ENCODE measurements around the gene SOCS6.

SOCS6 gene

DNA sequence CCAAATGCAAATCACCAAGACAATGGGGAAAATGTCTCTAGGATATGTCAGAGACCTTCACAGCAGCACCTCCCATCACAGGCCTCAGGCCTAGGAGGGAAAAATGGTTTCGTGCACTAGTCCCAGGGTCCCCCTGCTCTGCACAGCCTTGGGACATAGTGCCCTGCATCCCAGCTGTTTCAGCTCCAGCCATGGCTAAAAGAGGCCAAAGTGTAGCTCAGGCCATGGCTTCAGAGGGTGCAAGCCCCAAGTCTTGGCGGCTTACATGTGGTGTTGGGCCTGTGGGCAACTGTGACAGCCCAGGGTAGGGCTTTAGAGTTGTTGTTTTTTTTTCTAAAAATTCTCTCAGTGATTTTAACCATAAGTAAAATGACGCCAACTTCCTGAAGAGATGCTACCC, 25.5 kb upstream of the SOCS6 start:
- H3K36me3 ChIP-seq (ENCODE audit: control insufficient read depth, insufficient read depth, low read length, severe bottlenecking) = no peaks in the 10 kb centered on the region
- no peaks in the 10 kb centered on the region for H3K27me3 ChIP-seq (replicated peaks; ENCODE audit: control insufficient read depth, insufficient read depth, low read length)
- no peak overlapping the region for H3K9ac ChIP-seq (ENCODE audit: low read length)
- H3K4me3 ChIP-seq (ENCODE audit: low read length) = no peak overlapping the region
- DNase-seq (ENCODE audit: low read depth) = no peak
- H3K4me1 ChIP-seq (ENCODE audit: control insufficient read depth, insufficient read depth, low read length) = no peaks in the 10 kb centered on the region
- H3K9me3 ChIP-seq (ENCODE audit: control insufficient read depth, low read length) = no peaks in the 10 kb centered on the region

DNA sequence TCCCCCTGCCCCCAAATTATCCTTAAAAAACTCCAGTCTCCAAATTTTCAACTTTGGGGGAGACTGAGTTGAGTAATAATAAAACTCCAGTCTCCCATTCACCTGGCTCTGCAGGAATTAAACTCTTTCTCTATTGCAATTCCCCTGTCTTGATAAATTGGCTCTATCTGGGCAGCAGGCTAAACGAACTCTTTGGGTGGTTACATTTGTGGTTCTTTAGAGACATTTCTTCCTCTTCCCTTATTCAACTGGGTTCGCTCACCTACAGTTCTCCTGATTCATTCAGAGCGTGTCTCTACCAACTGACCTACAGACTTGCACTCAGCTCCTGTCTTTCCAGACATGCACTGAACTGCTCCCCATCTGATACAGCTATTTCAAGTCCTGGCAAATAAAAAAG, 17.1 kb upstream of the SOCS6 start:
- Histone ChIP-seq H3K9me3 (ENCODE audit: control insufficient read depth, low read length) (peaks cover 22% of the 10 kb centered on the region), H3K27me3 (replicated peaks; ENCODE audit: control insufficient read depth, insufficient read depth, low read length) (no peaks in the 10 kb centered on the region), H3K4me1 (ENCODE audit: control insufficient read depth, insufficient read depth, low read length) (no peaks in the 10 kb centered on the region), H3K9ac (ENCODE audit: low read length) (no peak overlapping the region), H3K4me3 (ENCODE audit: low read length) (no peak overlapping the region), H3K36me3 (ENCODE audit: control insufficient read depth, insufficient read depth, low read length, severe bottlenecking) (no peaks in the 10 kb centered on the region)
- no peak for DNase-seq (ENCODE audit: low read depth)

DNA sequence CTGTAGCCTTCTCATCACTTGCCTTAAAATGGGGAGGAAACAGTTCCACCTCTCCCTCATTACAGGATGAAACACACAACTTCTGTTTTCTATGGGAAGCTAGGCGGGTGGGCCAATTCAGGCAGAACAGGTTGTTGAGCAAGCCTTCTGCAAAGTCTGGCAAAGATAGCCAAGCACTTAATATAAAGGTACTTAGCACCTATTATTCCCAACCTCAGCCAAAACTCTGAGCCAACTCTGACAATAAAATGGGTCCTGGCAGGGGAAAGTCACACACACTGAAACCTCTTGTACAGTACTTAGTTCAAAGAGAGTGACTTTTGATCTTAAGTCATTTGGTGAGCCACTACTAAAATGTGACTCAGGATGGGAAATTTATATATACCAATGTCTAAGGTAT, 15.8 kb upstream of the SOCS6 start:
- Histone ChIP-seq H3K36me3 (ENCODE audit: control insufficient read depth, insufficient read depth, low read length, severe bottlenecking) (no peaks in the 10 kb centered on the region), H3K4me1 (ENCODE audit: control insufficient read depth, insufficient read depth, low read length) (no peaks in the 10 kb centered on the region), H3K9ac (ENCODE audit: low read length) (no peak overlapping the region), H3K4me3 (ENCODE audit: low read length) (no peak overlapping the region), H3K9me3 (ENCODE audit: control insufficient read depth, low read length) (peaks cover 22% of the 10 kb centered on the region), H3K27me3 (replicated peaks; ENCODE audit: control insufficient read depth, insufficient read depth, low read length) (no peaks in the 10 kb centered on the region)
- DNase-seq (ENCODE audit: low read depth) = no peak

DNA sequence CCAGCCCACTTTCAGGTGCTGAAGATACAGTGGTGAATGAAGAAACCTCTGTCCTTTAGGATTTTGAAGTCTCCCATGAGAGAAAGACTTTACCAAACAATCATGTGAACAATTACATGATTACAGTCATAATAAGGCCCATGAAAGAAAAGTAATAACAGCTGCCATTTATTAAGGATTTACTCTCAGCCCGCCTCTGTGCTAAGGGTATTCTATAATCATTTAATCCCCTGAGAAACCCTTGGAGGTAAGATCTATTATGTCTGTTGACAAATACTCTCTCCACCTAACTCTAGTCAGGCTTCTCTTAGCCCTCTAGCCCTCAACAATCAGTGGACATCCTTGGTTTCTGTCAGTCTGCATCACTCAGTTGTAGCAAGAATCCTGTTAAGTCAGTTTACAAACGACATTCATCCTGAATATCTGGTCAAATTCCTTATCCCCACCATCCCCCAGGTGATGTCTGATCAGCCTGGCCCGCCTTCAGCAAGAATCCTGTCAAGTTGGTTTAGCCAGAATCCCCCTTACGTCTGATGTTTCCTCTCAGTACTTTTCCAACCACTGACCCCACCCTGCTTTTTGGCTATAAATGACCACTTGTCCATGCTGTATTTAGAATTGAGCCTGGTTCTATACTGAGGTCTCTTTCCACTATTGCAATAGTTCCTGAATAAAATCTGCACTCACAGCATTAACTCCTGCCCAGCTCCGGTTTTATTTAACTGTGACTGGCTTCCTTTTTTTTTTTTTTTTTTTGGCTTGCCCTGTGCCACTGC, 12.2 kb upstream of the SOCS6 start:
- DNase-seq (ENCODE audit: low read depth) = no peak

DNA sequence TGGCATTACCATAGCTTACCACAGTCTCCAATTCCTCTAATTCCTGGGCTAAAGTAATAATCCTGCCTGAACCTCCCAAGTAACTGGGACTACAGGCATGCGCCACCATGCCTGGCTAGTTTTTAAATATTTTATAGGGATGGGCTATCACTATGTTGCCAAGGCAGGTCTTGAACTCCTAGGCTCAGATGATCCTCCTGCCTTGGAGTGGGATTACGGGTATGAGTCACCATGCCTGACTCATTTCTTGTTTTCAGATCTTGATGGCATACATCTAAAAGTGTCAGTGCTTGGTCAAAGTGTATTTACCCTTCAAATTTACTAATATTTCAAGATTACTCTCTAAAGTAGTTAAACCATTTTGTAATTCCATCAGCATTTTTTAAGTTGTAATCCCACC, 9.4 kb upstream of the SOCS6 start:
- H3K36me3 ChIP-seq (ENCODE audit: control insufficient read depth, insufficient read depth, low read length, severe bottlenecking) = no peaks in the 10 kb centered on the region
- peaks cover 2% of the 10 kb centered on the region for H3K9me3 ChIP-seq (ENCODE audit: control insufficient read depth, low read length)
- no peaks in the 10 kb centered on the region for H3K4me1 ChIP-seq (ENCODE audit: control insufficient read depth, insufficient read depth, low read length)
- H3K27me3 ChIP-seq (replicated peaks; ENCODE audit: control insufficient read depth, insufficient read depth, low read length) = no peaks in the 10 kb centered on the region
- no peak overlapping the region for H3K9ac ChIP-seq (ENCODE audit: low read length)
- DNase-seq (ENCODE audit: low read depth) = no peak
- no peak overlapping the region for H3K4me3 ChIP-seq (ENCODE audit: low read length)

More for the DNA sequence above, 12.2 kb upstream of the SOCS6 start:
- no peaks in the 10 kb centered on the region for H3K4me1 ChIP-seq (ENCODE audit: control insufficient read depth, insufficient read depth, low read length)
- no peak overlapping the region for H3K4me3 ChIP-seq (ENCODE audit: low read length)
- H3K36me3 ChIP-seq (ENCODE audit: control insufficient read depth, insufficient read depth, low read length, severe bottlenecking) = no peaks in the 10 kb centered on the region
- H3K27me3 ChIP-seq (replicated peaks; ENCODE audit: control insufficient read depth, insufficient read depth, low read length) = no peaks in the 10 kb centered on the region
- H3K9ac ChIP-seq (ENCODE audit: low read length) = no peak overlapping the region
- peaks cover 17% of the 10 kb centered on the region for H3K9me3 ChIP-seq (ENCODE audit: control insufficient read depth, low read length)

DNA sequence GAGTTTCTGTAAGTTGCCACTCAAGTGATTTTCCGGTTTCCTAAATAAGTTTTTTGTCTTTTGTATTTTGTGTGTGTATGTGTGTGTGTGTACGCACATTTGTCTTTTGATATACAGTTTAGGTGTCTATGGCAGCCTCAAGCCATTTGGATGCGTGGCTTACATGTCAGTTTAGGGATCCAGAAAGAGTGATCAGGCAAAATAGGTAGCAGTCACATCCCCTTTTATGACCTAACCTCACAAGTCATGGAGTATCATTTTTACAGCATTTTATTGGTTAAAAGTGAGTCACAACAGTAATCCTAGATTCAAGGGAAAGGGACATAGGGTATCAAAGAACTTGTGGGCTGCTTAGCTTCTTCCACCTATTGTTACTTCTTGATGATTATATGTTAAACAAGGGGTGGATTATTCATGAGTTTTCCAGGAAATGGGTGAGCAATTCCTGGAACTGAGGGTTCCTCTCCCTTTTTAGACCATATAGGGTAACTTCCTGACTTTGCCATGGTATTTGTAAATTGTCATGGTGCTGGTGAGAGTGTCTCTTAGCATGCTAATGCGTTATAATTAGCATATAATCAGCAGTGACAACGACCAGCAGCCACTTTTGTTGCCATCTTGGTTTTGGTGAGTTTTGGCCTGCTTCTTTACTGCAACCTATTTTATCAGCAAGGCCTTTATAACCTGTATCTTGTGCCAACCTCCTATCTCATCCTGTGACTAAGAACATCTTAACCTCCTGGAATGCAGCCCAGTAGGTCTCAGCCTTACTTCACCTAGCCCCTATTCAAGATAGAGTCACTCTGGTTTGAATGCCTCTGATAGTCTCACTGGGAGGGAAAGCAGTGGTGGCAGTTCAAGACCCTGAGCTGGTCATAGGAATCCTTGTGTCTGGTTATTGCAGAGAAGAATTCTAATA, 8.6 kb upstream of the SOCS6 start:
- Histone ChIP-seq H3K9me3 (ENCODE audit: control insufficient read depth, low read length) (peaks cover 2% of the 10 kb centered on the region), H3K4me1 (ENCODE audit: control insufficient read depth, insufficient read depth, low read length) (no peaks in the 10 kb centered on the region), H3K36me3 (ENCODE audit: control insufficient read depth, insufficient read depth, low read length, severe bottlenecking) (no peaks in the 10 kb centered on the region), H3K4me3 (ENCODE audit: low read length) (no peak overlapping the region), H3K27me3 (replicated peaks; ENCODE audit: control insufficient read depth, insufficient read depth, low read length) (no peaks in the 10 kb centered on the region), H3K9ac (ENCODE audit: low read length) (no peak overlapping the region)
- no peak for DNase-seq (ENCODE audit: low read depth)

DNA sequence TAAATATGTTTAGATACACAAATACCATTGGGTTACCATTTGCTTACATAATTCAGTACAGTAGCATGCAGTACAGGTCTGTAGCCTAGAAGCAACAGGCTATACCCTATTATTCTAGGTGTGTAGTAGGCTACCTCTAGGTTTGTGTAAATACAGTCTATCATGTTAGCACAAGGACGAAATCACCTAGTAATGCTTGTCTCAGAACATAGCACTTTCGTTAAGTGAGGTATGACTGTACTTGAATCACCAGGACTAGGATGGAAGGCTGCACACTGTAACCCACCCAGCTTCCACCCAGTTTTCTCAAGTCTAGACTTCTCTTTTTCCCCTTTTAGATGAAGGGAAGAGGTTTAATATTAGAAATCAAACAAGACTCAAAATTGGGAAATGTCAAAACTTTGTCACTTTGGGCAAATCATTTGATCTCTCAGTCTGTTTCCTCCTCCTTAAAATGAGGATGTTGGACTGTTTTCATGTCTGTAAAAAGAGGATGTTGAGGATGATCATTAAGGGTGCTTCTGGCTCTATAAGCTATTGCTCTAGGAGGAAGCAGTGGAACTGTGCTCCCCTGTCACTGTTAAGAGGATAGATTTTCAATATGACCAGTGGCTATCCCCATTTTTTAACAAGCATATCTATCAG, 3.7 kb upstream of the SOCS6 start:
- peaks cover under 1% of the 10 kb centered on the region for H3K9me3 ChIP-seq (ENCODE audit: control insufficient read depth, low read length)
- H3K27me3 ChIP-seq (replicated peaks; ENCODE audit: control insufficient read depth, insufficient read depth, low read length) = no peaks in the 10 kb centered on the region
- no peaks in the 10 kb centered on the region for H3K36me3 ChIP-seq (ENCODE audit: control insufficient read depth, insufficient read depth, low read length, severe bottlenecking)
- DNase-seq (ENCODE audit: low read depth) = no peak
- H3K9ac ChIP-seq (ENCODE audit: low read length) = no peak overlapping the region
- peaks cover 1% of the 10 kb centered on the region for H3K4me1 ChIP-seq (ENCODE audit: control insufficient read depth, insufficient read depth, low read length)
- no peak overlapping the region for H3K4me3 ChIP-seq (ENCODE audit: low read length)

DNA sequence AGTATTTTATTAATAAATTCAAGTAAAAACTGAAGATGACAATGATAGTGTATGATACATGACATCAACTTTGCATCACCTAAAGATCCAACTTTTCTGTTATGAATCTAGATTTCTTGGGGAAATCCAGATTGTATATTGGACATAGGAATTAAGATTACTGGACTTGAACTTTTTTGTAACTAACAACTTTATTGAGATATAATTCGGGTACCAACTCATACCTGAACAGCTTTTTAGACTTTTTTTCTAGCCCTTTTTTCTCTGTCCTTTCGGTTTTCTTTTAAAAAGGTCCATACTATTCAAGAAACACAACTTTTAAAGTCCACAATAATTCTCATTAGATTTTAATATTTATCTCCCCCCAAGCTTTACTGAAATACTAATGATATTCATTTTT, 1.1 kb upstream of the SOCS6 start:
- peak overlapping the region; percentile 89 for H3K9ac ChIP-seq (ENCODE audit: low read length)
- H3K4me3 ChIP-seq (ENCODE audit: low read length) = peak overlapping the region; percentile 86
- H3K4me1 ChIP-seq (ENCODE audit: control insufficient read depth, insufficient read depth, low read length) = peaks cover 23% of the 10 kb centered on the region
- no peaks in the 10 kb centered on the region for H3K27me3 ChIP-seq (replicated peaks; ENCODE audit: control insufficient read depth, insufficient read depth, low read length)
- DNase-seq (ENCODE audit: low read depth) = no peak
- H3K9me3 ChIP-seq (ENCODE audit: control insufficient read depth, low read length) = no peaks in the 10 kb centered on the region
- H3K36me3 ChIP-seq (ENCODE audit: control insufficient read depth, insufficient read depth, low read length, severe bottlenecking) = no peaks in the 10 kb centered on the region

DNA sequence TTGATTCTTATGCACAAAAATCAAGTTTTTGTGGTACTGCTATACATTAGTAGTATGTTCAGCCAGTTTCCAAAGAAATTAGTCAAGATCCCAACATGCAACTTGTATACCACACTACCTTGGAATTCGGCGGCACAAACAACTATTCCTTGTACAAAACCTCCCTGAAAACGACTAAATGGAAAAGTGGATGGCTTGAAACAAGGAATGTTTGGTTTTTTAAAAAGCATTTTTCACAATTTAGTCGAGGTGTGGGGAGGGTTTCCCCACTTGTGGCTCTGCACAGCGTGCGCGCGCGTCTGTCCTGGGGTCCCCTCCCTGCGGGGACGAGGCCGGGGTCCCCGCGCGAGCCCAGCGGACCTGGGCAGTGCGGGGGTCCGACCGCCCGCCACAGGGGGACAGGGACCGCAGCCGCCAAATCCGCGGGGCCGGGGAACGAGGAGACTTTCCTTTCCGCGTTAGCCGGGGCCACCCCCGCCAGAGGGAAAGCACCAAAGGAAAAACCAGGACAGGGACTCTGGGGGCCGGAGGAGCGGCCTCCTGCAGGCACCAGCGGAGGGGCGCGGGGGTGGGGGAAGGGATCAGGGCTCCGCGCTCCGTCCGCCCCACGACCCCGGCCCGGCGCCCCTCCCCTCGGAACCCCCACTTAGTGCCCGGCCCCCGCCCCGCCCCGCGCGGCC, 534 bp upstream of the SOCS6 start:
- Histone ChIP-seq H3K4me1 (ENCODE audit: control insufficient read depth, insufficient read depth, low read length) (peaks cover 29% of the 10 kb centered on the region), H3K27me3 (replicated peaks; ENCODE audit: control insufficient read depth, insufficient read depth, low read length) (no peaks in the 10 kb centered on the region), H3K4me3 (ENCODE audit: low read length) (peak overlapping the region; percentile 86), H3K36me3 (ENCODE audit: control insufficient read depth, insufficient read depth, low read length, severe bottlenecking) (no peaks in the 10 kb centered on the region), H3K9ac (ENCODE audit: low read length) (peak overlapping the region; percentile 89), H3K9me3 (ENCODE audit: control insufficient read depth, low read length) (no peaks in the 10 kb centered on the region)
- peak; percentile 70 for DNase-seq (ENCODE audit: low read depth)

DNA sequence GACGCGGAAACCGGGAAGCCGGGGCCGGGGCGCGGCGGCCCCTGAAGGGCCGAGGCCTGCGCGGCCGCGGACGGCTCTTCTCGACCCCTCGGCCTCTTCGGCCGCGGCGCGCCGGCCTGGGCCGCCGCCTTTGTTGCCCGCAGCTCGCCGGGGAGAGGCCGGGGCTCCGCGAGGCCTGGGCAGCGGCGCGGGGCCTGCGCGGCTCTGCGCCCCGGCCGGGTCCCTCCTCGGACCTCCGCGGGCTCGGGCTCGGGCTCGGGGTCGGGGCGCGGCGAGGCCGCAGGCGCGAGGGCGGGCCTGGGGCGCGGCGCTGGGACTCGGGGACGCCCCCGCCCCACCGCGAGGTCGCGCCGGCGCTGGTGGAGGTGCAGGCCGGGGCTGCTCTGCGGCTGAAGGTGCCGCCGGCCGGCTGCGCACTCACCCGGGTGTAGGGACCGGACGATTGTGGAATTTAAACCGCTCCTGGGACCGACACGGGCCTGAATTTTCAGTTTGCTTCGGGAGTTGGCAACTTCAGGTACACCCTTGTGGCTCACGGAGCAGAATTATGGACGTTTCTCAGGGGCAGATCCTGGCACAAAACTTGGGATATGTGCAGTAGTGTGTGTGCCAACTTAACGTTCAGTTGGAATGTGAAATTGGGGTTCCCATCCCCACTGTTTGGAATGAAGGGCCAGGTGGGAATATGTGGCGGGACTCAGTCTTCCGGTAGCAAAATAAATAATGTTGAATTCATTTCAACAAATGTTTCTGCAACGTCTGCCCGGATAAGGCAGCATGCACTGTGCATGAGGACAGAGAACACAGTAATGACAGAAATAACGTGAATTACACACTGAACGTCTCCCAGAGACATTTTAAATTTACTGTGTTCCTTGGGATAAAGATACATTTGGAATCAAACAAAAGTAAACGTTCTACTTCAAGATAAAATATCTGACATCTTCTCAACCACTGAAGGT, 787 bp downstream of the SOCS6 start:
- Histone ChIP-seq H3K9ac (ENCODE audit: low read length) (peak overlapping the region; percentile 95), H3K27me3 (replicated peaks; ENCODE audit: control insufficient read depth, insufficient read depth, low read length) (no peaks in the 10 kb centered on the region), H3K4me3 (ENCODE audit: low read length) (peak overlapping the region; percentile 95), H3K36me3 (ENCODE audit: control insufficient read depth, insufficient read depth, low read length, severe bottlenecking) (no peaks in the 10 kb centered on the region), H3K9me3 (ENCODE audit: control insufficient read depth, low read length) (no peaks in the 10 kb centered on the region), H3K4me1 (ENCODE audit: control insufficient read depth, insufficient read depth, low read length) (peaks cover 29% of the 10 kb centered on the region)
- peak; percentile 72 for DNase-seq (ENCODE audit: low read depth)

Measured in adipocyte (in vitro differentiated cells).